Muscle of back (tissue), 11 donors: ENCODE measurements around the gene ANKRD44. TPM values are rescaled to one million over a fixed set of nuclear protein-coding genes. Genes with fewer than 3 reads are reported as not detected.

Experiments
- DNase-seq, 3 donors: peaks; one replicate each; pipeline versions ENCODE4 v3.0.0 to v3.0.0-alpha.2; 2013
- polyA plus RNA-seq, 10 donors: library from polyadenylated mRNA; unstranded; fragments of 120-200 nt; gene quantifications; one replicate each; pipeline ENCODE4 v1.2.1, GENCODE V29; 2013; ENCODE audit not compliant: insufficient read length in 10 of 10

The ANKRD44 gene
- polyA plus RNA-seq, 10 donors = 8.9 to 27.0 (median 16.6) TPM

GRCh38 chr2:196989496-196989895 lies 321.1 kb downstream of the ANKRD44 start:
- DNase-seq = no peak

- peak in 2 of 3 donors; percentile 13 to 32 for DNase-seq
Observed at GRCh38 chr2:196988639-196989038, 321.9 kb downstream of the ANKRD44 start.

GRCh38 chr2:196987649-196988364 lies 322.8 kb downstream of the ANKRD44 start:
- peak; percentile 73 to 92 (median 81) for DNase-seq

GRCh38 chr2:196987298-196987648 lies 323.3 kb downstream of the ANKRD44 start:
- DNase-seq = no peak

- no peak for DNase-seq
Observed at GRCh38 chr2:196985511-196986183, 324.9 kb downstream of the ANKRD44 start.

- no peak for DNase-seq
Observed at GRCh38 chr2:196984903-196985302, 325.7 kb downstream of the ANKRD44 start.

- no peak for DNase-seq
Observed at GRCh38 chr2:196983934-196984333, 326.6 kb downstream of the ANKRD44 start.

- DNase-seq = no peak
Observed at GRCh38 chr2:196980473-196980872, 330.1 kb downstream of the ANKRD44 start.

- no peak for DNase-seq
Observed at GRCh38 chr2:196980001-196980400, 330.6 kb downstream of the ANKRD44 start.

GRCh38 chr2:196977507-196977906 lies 333.1 kb downstream of the ANKRD44 start:
- DNase-seq = no peak

- DNase-seq = no peak
Observed at GRCh38 chr2:196974970-196975369, 335.6 kb downstream of the ANKRD44 start.

GRCh38 chr2:196971574-196972279 lies 338.9 kb downstream of the ANKRD44 start:
- DNase-seq = no peak

GRCh38 chr2:196970099-196970498 lies 340.5 kb downstream of the ANKRD44 start:
- DNase-seq = no peak

- DNase-seq = no peak
Observed at GRCh38 chr2:196968516-196968915, 342.1 kb downstream of the ANKRD44 start.

GRCh38 chr2:196967775-196968174 lies 342.8 kb downstream of the ANKRD44 start:
- DNase-seq = no peak

- DNase-seq = peak; percentile 33 to 61 (median 43)
Observed at GRCh38 chr2:196967116-196967515, 343.5 kb downstream of the ANKRD44 start.

GRCh38 chr2:196966061-196966460 lies 344.5 kb downstream of the ANKRD44 start:
- DNase-seq = no peak

GRCh38 chr2:196965651-196966050 lies 344.9 kb downstream of the ANKRD44 start:
- DNase-seq = no peak

GRCh38 chr2:196963961-196964360 lies 346.6 kb downstream of the ANKRD44 start:
- no peak for DNase-seq

GRCh38 chr2:196963043-196963442 lies 347.5 kb downstream of the ANKRD44 start:
- no peak for DNase-seq

GRCh38 chr2:196962325-196962724 lies 348.3 kb downstream of the ANKRD44 start:
- no peak for DNase-seq

- DNase-seq = no peak
Observed at GRCh38 chr2:196961889-196962288, 348.7 kb downstream of the ANKRD44 start.
